GM23248 (cell line): ENCODE results near the gene NAB1. TPM values are rescaled to one million over a fixed set of nuclear protein-coding genes. Genes with fewer than 3 reads are reported as not detected.

Source experiments
- DNase-seq: peaks from one replicate; pipeline ENCODE4 v3.0.0-alpha.2; 2015
- H2AFZ ChIP-seq: fragments of 200-600 bp; sonication (generic); 2 replicates; pipeline ENCODE4 v1.6.1; 2016; ENCODE audit warnings: antibody characterized with exemption
- H3F3A ChIP-seq: fragments of 200-600 bp; sonication (generic); 2 replicates; pipeline ENCODE4 v1.6.1; 2016; ENCODE audit warnings: mild to moderate bottlenecking, antibody characterized with exemption, mixed run types; ENCODE audit not compliant: insufficient read depth
- H3K27ac ChIP-seq: fragments of 200-600 bp; sonication (generic); 2 replicates; pipeline ENCODE4 v1.5.1; 2016; ENCODE audit warnings: mild to moderate bottlenecking
- H3K27me3 ChIP-seq: fragments of 200-600 bp; sonication (generic); replicated peaks from 2 replicates; pipeline ENCODE4 v1.6.1; 2016; ENCODE audit warnings: mild to moderate bottlenecking; ENCODE audit not compliant: insufficient read depth
- H3K36me3 ChIP-seq: fragments of 200-600 bp; sonication (generic); 2 replicates; pipeline ENCODE4 v1.6.1; 2016; ENCODE audit warnings: low read depth, mild to moderate bottlenecking
- H3K4me1 ChIP-seq: fragments of 200-600 bp; sonication (generic); 2 replicates; pipeline ENCODE4 v1.6.1; 2016; ENCODE audit warnings: mild to moderate bottlenecking; ENCODE audit not compliant: insufficient read depth
- H3K4me2 ChIP-seq: fragments of 200-600 bp; sonication (generic); one replicate; pipeline ENCODE4 v1.6.1; 2016; ENCODE audit warnings: mild to moderate bottlenecking; ENCODE audit not compliant: unreplicated experiment
- H3K4me3 ChIP-seq: fragments of 200-600 bp; sonication (generic); 2 replicates; pipeline ENCODE4 v1.5.1; 2016; ENCODE audit warnings: mild to moderate bottlenecking
- H3K79me2 ChIP-seq: fragments of 200-600 bp; sonication (generic); 2 replicates; pipeline ENCODE4 v1.6.1; 2016; ENCODE audit warnings: mild to moderate bottlenecking; ENCODE audit not compliant: insufficient read depth
- H3K9ac ChIP-seq: fragments of 200-600 bp; sonication (generic); 2 replicates; pipeline ENCODE4 v1.6.1; 2016; ENCODE audit warnings: mild to moderate bottlenecking
- H3K9me2 ChIP-seq: fragments of 200-600 bp; sonication (generic); 2 replicates; pipeline ENCODE4 v1.6.1; 2016; ENCODE audit warnings: mixed run types, mild to moderate bottlenecking, moderate library complexity; ENCODE audit not compliant: insufficient read depth
- H3K9me3 ChIP-seq: fragments of 200-600 bp; sonication (generic); one replicate; pipeline ENCODE4 v1.6.1; 2017; ENCODE audit warnings: low read depth
- H4K20me1 ChIP-seq: fragments of 200-600 bp; sonication (generic); 2 replicates; pipeline ENCODE4 v1.6.0; 2016; ENCODE audit not compliant: insufficient read depth
- EZH2 ChIP-seq: fragments of 200-600 bp; sonication (generic); IDR thresholded peaks from 2 replicates; pipeline ENCODE4 v1.6.1; 2018; ENCODE audit warnings: antibody characterized with exemption, mild to moderate bottlenecking; ENCODE audit not compliant: insufficient read depth, poor library complexity, severe bottlenecking
- EZH2phosphoT487 ChIP-seq: fragments of 200-600 bp; sonication (generic); IDR thresholded peaks from 2 replicates; pipeline ENCODE4 v1.6.1; 2018; ENCODE audit warnings: antibody characterized with exemption, moderate library complexity, mild to moderate bottlenecking, low read depth; ENCODE audit not compliant: insufficient read depth
- whole genome bisulfite sequencing, 2 experiments: methylation state at CpG; one replicate each; pipeline ENCODE4 v1.1.6; 2015 to 2017; ENCODE audit warnings: low lambda C conversion rate in 2 of 2, low coverage in 1 of 2; ENCODE audit errors: missing lambda C conversion rate in 2 of 2; 5-methylcytosine and 5-hydroxymethylcytosine counted together
- in situ Hi-C: fragments of 300-500 bp; cut with MboI; formaldehyde crosslinking; loops from 2 replicates; pipeline ENCODE4 v1.15.0; 2020
- polyA plus RNA-seq: library from polyadenylated mRNA; unstranded; fragments of >200 nt; fragmentation: Nextera tagmentation; extraction: Ambion mirVana; gene quantifications from 2 replicates; pipeline ENCODE4 v1.2.1, GENCODE V29; 2016
- total RNA-seq: library from RNA; depleted of rRNA; stranded (reverse); fragments of >200 nt; shearing (Covaris generic); gene quantifications from 2 replicates; pipeline ENCODE4 v1.2.3, GENCODE V29; 2014

Gene NAB1
- total and polyA plus RNA-seq, 2 experiments from 2014 or later: 13.0 to 44.1 TPM

DNA sequence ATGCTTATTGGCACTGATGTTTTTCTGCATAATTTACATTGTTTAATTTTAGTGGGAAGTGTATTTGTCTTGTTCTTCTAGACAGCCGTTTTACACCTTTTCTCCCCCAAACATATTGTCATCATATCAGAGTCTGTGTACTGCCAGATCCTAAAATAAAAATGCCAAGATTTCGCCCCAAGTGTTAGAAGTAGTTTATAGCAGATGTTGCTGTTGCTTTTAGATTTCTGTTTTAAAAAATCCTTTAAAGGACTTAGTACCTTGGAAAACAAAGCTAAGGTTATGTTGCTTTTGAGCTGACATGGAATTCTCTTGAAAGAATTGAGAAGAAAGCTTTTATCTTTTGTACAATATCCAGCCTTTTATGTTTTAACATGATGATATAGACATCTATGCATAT, 36.0 kb downstream of the NAB1 start:
- no peaks in the 10 kb centered on the region for H4K20me1 ChIP-seq

DNA sequence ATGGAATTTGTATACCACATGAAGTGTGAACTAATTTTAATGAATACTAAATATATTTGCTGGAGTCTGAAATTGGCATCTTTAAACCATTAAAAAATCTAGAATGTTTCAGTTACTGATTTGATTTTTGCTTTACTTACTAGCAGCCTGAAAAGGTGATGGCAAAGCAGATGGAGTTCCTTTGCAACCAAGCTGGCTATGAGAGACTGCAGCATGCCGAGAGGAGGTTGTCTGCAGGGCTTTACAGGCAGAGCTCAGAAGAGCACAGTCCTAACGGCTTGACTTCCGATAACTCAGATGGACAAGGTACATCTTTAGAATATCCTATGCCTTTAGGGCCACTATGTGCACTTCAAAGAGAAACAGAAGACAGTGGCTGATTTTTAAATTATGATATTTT, 36.5 kb downstream of the NAB1 start:
- H3K36me3 ChIP-seq: peaks cover 32% of the 10 kb centered on the region
- H3K9me2 ChIP-seq: no peaks in the 10 kb centered on the region
- H3K9me3 ChIP-seq: no peaks in the 10 kb centered on the region
- no peaks in the 10 kb centered on the region for H3K27me3 ChIP-seq
- no peak overlapping the region for H3K9ac ChIP-seq
- in situ Hi-C loops: no loop called here
- no peaks in the 10 kb centered on the region for H4K20me1 ChIP-seq
- no peak overlapping the region for H2AFZ ChIP-seq
- no peak overlapping the region for H3K4me3 ChIP-seq
- H3K79me2 ChIP-seq: peaks cover 9% of the 10 kb centered on the region; the same call in 1 of the 2 replicates
- TF ChIP-seq EZH2 (no peak), EZH2phosphoT487 (no peak)
- H3K4me1 ChIP-seq: peaks cover 11% of the 10 kb centered on the region
- H3K4me2 ChIP-seq: no peak overlapping the region
- no peaks in the 10 kb centered on the region for H3F3A ChIP-seq
- WGBS, 2 experiments: 92 to 98% methylated on average over 3 of the region's 3 CpGs
- no peak for DNase-seq
- H3K27ac ChIP-seq: no peak overlapping the region

More for the DNA sequence above, 36.0 kb downstream of the NAB1 start:
- Histone ChIP-seq H3K4me2 (no peak overlapping the region), H2AFZ (no peak overlapping the region), H3K36me3 (peaks cover 29% of the 10 kb centered on the region; the same call in 1 of the 2 replicates), H3F3A (no peaks in the 10 kb centered on the region), H3K4me1 (peaks cover 11% of the 10 kb centered on the region), H3K27me3 (no peaks in the 10 kb centered on the region), H3K9me3 (no peaks in the 10 kb centered on the region), H3K79me2 (peaks cover 13% of the 10 kb centered on the region; the same call in 1 of the 2 replicates), H3K9ac (no peak overlapping the region), H3K4me3 (no peak overlapping the region), H3K9me2 (no peaks in the 10 kb centered on the region), H3K27ac (no peak overlapping the region)
- TF ChIP-seq EZH2phosphoT487 (no peak), EZH2 (no peak)
- 66 to 71% methylated on average over 2 of the region's 2 CpGs for WGBS, 2 experiments
- DNase-seq: no peak
- in situ Hi-C loops: no loop called here

DNA sequence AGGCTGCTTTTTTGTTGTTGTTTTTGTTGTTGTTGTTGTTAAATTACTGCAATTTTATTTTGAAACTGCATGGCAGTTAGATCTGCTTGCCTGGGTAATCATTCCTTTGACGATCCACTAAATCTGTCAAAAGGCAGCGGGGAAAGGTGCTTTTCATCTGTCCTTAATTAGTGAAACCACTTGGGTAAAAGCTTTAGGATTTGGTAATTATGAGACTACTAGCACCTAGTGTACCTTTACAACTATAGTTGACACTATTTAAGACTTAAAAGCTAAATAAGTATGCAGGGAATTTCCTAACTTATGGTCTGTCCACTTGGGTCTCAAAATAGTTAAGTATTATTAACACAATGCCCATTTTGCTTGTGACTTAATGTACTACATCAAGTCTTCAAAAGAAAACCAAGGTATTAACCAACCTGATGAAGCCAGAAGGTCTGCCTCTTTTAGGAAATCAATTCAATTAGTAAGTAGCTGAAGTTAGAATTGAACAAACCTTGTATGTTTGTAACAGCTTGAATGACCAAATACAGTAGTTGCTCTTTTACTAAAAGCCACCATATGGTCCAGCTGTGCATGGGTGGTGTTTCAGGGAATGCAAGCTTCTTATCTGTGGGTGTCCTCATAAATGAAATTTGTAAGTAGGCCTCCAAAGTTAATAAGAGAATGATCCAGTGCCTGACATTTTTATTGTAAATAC, 44.8 kb downstream of the NAB1 start:
- in situ Hi-C loops: no loop called here
- H3K79me2 ChIP-seq: no peaks in the 10 kb centered on the region
- 93 to 97% methylated on average over 2 of the region's 2 CpGs for WGBS, 2 experiments

DNA sequence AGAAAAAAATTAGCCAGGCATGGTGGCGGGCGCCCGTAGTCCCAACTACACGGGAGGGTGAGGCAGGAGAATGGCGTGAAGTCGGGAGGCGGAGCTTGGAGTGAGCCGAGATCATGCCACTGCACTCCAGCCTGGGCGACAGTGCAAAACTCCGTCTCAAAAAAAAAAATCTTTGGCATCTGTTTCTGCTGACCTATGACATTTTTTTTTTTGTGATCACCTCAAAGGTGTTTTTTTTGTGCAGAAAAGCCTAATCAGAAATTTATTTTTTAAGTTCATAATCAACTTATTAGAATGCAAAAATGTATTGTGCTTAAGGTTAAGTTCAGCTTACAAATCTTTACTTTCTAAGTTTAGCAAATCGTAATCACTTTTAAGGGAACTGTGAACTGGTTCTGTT, 45.6 kb downstream of the NAB1 start:
- TF ChIP-seq EZH2phosphoT487 (no peak), EZH2 (no peak)
- Histone ChIP-seq H3K9ac (no peak overlapping the region), H3K9me3 (no peaks in the 10 kb centered on the region), H3F3A (0 out of 2 replicates have a peak, but pooled peaks cover 15% of the 10 kb centered on the region), H3K79me2 (no peaks in the 10 kb centered on the region), H3K4me2 (no peak overlapping the region), H3K36me3 (peaks cover 22% of the 10 kb centered on the region), H3K9me2 (no peaks in the 10 kb centered on the region), H2AFZ (no peak overlapping the region), H3K4me1 (peaks cover 14% of the 10 kb centered on the region), H4K20me1 (no peaks in the 10 kb centered on the region), H3K4me3 (no peak overlapping the region), H3K27me3 (no peaks in the 10 kb centered on the region), H3K27ac (no peak overlapping the region)
- DNase-seq: no peak
- WGBS, 2 experiments: 83 to 96% methylated on average over 11 of the region's 11 CpGs
- in situ Hi-C loops: no loop called here

More for the DNA sequence above, 44.8 kb downstream of the NAB1 start:
- H3K4me3 ChIP-seq: no peak overlapping the region
- TF ChIP-seq EZH2phosphoT487 (no peak), EZH2 (no peak)
- 0 out of 2 replicates have a peak, but pooled peaks cover 15% of the 10 kb centered on the region for H3F3A ChIP-seq
- no peaks in the 10 kb centered on the region for H3K27me3 ChIP-seq
- DNase-seq: no peak
- no peaks in the 10 kb centered on the region for H3K9me2 ChIP-seq
- no peak overlapping the region for H2AFZ ChIP-seq
- H3K9ac ChIP-seq: no peak overlapping the region
- no peaks in the 10 kb centered on the region for H4K20me1 ChIP-seq
- H3K36me3 ChIP-seq: peaks cover 26% of the 10 kb centered on the region
- no peaks in the 10 kb centered on the region for H3K9me3 ChIP-seq
- H3K4me2 ChIP-seq: no peak overlapping the region
- H3K4me1 ChIP-seq: peaks cover 14% of the 10 kb centered on the region
- no peak overlapping the region for H3K27ac ChIP-seq
